GM19324 (cell line): ENCODE measurements around the gene PRAMEF17.
"Not testable (repeated sequence)": the region's sequence is repeated elsewhere in the genome, so short reads cannot be mapped to it uniquely, and the experiment has no call there.

Experiments used
- ATAC-seq: cut with Tn5 transposase; IDR thresholded peaks from one replicate; pipeline ENCODE4 v1.9.1; 2021; ENCODE audit warnings: mild to moderate bottlenecking, moderate library complexity; ENCODE audit not compliant: unreplicated experiment, low FRiP score

Gene PRAMEF17

DNA sequence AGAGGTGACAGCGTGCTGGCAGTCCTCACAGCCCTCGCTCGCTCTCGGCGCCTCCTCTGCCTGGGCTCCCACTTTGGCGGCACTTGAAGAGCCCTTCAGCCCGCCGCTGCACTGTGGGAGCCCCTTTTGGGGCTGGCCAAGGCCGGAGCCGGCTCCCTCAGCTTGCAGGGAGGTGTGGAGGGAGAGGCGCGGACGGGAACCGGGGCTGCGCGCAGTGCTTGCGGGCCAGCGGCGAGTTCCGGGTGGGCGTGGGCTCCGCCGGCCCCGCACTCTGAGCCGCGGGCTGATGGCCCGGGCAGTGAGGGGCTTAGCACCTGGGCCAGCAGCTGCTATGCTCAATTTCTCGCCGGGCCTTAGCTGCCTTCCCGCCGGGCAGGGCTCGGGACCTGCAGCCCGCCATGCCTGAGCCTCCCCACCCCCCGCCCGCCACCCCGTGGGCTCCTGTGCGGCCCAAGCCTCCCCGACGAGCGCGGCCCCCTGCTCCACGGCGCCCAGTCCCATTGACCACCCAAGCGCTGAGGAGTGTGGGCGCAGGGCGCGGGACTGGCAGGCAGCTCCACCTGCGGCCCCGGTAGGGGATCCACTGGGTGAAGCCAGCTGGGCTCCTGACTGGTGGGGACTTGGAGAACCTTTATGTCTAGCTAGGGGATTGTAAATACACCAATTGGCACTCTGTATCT is 49.8 kb downstream of the PRAMEF17 start:
- ATAC-seq: not testable (repeated sequence)
